ENCODE results near the gene GPR135. TPM values are rescaled to one million over a fixed set of nuclear protein-coding genes. Genes with fewer than 3 reads are reported as not detected.

The GPR135 gene
- total and polyA plus RNA-seq, 2 of the 13 experiments (the other 11 are each of a cell fraction or from before 2014, with no cell fraction given), result 0.46 to 1.3 TPM

- TF ChIP-seq, protein P1, sequence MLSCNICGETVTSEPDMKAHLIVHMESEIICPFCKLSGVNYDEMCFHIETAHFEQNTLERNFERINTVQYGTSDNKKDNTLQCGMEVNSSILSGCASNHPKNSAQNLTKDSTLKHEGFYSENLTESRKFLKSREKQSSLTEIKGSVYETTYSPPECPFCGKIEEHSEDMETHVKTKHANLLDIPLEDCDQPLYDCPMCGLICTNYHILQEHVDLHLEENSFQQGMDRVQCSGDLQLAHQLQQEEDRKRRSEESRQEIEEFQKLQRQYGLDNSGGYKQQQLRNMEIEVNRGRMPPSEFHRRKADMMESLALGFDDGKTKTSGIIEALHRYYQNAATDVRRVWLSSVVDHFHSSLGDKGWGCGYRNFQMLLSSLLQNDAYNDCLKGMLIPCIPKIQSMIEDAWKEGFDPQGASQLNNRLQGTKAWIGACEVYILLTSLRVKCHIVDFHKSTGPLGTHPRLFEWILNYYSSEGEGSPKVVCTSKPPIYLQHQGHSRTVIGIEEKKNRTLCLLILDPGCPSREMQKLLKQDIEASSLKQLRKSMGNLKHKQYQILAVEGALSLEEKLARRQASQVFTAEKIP (CRISPR knock-in tag; IDR thresholded peaks at IDR 0.05; ENCODE audit: borderline replicate concordance), result no peak
- TF ChIP-seq TRIM22 (IDR thresholded peaks at IDR 0.05) (no peak), NCOR1 (IDR thresholded peaks at IDR 0.05; ENCODE audit: borderline replicate concordance, low read length) (no peak), NR2F6 (IDR thresholded peaks at IDR 0.05) (no peak), NR2F6 (CRISPR knock-in tag; IDR thresholded peaks at IDR 0.05) (no peak), NKX3-1 (CRISPR knock-in tag; IDR thresholded peaks at IDR 0.05) (no peak), IRF2 (CRISPR knock-in tag; IDR thresholded peaks at IDR 0.05) (peak; percentile 34; the same call in 1 of the 2 replicates), STAG1 (CRISPR knock-in tag; IDR thresholded peaks at IDR 0.05) (peak; percentile 72), CCAR2 (optimal IDR thresholded peaks at IDR 0.05; ENCODE audit: low read depth, low read length) (no peak), SALL1 (CRISPR knock-in tag; IDR thresholded peaks at IDR 0.05) (no peak), EEA1 (CRISPR knock-in tag; IDR thresholded peaks at IDR 0.05; ENCODE audit: borderline replicate concordance) (no peak), ZNF33A (CRISPR knock-in tag; IDR thresholded peaks at IDR 0.05; ENCODE audit: borderline replicate concordance) (no peak), THRA (CRISPR knock-in tag; IDR thresholded peaks at IDR 0.05; ENCODE audit: borderline replicate concordance) (0 out of 2 replicates have a peak, but pooled peaks have one; percentile 9)
- TF ChIP-seq, protein P2, sequence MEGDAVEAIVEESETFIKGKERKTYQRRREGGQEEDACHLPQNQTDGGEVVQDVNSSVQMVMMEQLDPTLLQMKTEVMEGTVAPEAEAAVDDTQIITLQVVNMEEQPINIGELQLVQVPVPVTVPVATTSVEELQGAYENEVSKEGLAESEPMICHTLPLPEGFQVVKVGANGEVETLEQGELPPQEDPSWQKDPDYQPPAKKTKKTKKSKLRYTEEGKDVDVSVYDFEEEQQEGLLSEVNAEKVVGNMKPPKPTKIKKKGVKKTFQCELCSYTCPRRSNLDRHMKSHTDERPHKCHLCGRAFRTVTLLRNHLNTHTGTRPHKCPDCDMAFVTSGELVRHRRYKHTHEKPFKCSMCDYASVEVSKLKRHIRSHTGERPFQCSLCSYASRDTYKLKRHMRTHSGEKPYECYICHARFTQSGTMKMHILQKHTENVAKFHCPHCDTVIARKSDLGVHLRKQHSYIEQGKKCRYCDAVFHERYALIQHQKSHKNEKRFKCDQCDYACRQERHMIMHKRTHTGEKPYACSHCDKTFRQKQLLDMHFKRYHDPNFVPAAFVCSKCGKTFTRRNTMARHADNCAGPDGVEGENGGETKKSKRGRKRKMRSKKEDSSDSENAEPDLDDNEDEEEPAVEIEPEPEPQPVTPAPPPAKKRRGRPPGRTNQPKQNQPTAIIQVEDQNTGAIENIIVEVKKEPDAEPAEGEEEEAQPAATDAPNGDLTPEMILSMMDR (CRISPR knock-in tag; IDR thresholded peaks at IDR 0.05), result peak; percentile 87
Observed at GRCh38 chr14:59507063-59507751, 42.0 kb upstream of the GPR135 start (continued).

All from HepG2 (cell line).